ENCODE results near the gene CDKL4. TPM values are rescaled to one million over a fixed set of nuclear protein-coding genes. Genes with fewer than 3 reads are reported as not detected.

The CDKL4 gene
- total RNA-seq, 2 donors from 2014 or later, result 0.79 to 0.89 TPM

GRCh38 chr2:39241588-39241987 lies 2.2 kb downstream of the CDKL4 start:
- no peaks in the 10 kb centered on the region for H3K27me3 ChIP-seq

GRCh38 chr2:39240758-39241157 lies 3.0 kb downstream of the CDKL4 start:
- Histone ChIP-seq H3K36me3 (no peaks in the 10 kb centered on the region), H3K9me3 (peaks cover 0 to 8% of the 10 kb centered on the region in 2 donors), H3K4me1 (no peaks in the 10 kb centered on the region), H3K27me3 (no peaks in the 10 kb centered on the region), H3K4me3 (no peak overlapping the region), H3K27ac (no peak overlapping the region)
- TF ChIP-seq CTCF (IDR thresholded peaks at IDR 0.05), result no peak
- DNase-seq (ENCODE audit: low spot score), result no peak

More at GRCh38 chr2:39241588-39241987, 2.2 kb downstream of the CDKL4 start:
- TF ChIP-seq CTCF (IDR thresholded peaks at IDR 0.05), result no peak
- H3K4me3 ChIP-seq, result no peak overlapping the region
- peaks cover 0 to 3% of the 10 kb centered on the region in 2 donors for H3K9me3 ChIP-seq
- no peaks in the 10 kb centered on the region for H3K36me3 ChIP-seq
- DNase-seq (ENCODE audit: low spot score), result no peak
- H3K4me1 ChIP-seq, result no peaks in the 10 kb centered on the region
- no peak overlapping the region for H3K27ac ChIP-seq

GRCh38 chr2:39234754-39235153 lies 9.0 kb downstream of the CDKL4 start:
- Histone ChIP-seq H3K27ac (no peak overlapping the region), H3K36me3 (no peaks in the 10 kb centered on the region), H3K9me3 (peaks cover 0 to 8% of the 10 kb centered on the region in 2 donors), H3K4me1 (no peaks in the 10 kb centered on the region), H3K27me3 (no peaks in the 10 kb centered on the region), H3K4me3 (no peak overlapping the region)
- TF ChIP-seq CTCF (IDR thresholded peaks at IDR 0.05), result no peak
- no peak for DNase-seq (ENCODE audit: low spot score)

- Histone ChIP-seq H3K27ac (no peak overlapping the region), H3K4me3 (no peak overlapping the region), H3K27me3 (no peaks in the 10 kb centered on the region), H3K4me1 (peaks cover 0 to 6% of the 10 kb centered on the region in 2 donors), H3K9me3 (peaks cover 0 to 8% of the 10 kb centered on the region in 2 donors), H3K36me3 (no peaks in the 10 kb centered on the region)
- no peak for DNase-seq (ENCODE audit: low spot score)
- TF ChIP-seq CTCF (IDR thresholded peaks at IDR 0.05), result no peak
These were observed 11.6 kb downstream of the CDKL4 start for GRCh38 chr2:39232141-39232540.

GRCh38 chr2:39228413-39229209 lies 15.2 kb downstream of the CDKL4 start:
- Histone ChIP-seq H3K4me3 (peak overlapping the region; percentile 16 to 28), H3K4me1 (peaks cover 0 to 6% of the 10 kb centered on the region in 2 donors), H3K36me3 (no peaks in the 10 kb centered on the region), H3K27me3 (no peaks in the 10 kb centered on the region), H3K9me3 (no peaks in the 10 kb centered on the region), H3K27ac (no peak overlapping the region)
- no peak for DNase-seq (ENCODE audit: low spot score)
- peak in 1 of 2 donors; percentile 42 for TF ChIP-seq CTCF (IDR thresholded peaks at IDR 0.05)
